GM23338 (cell line): ENCODE data around the gene WASL. TPM values are rescaled to one million over a fixed set of nuclear protein-coding genes. Genes with fewer than 3 reads are reported as not detected.

ENCODE experiments used
- ATAC-seq: fragments of 200-7000 bp; cut with Tn5 transposase; 3 replicates; pipeline ENCODE4 v1.9.1; 2020
- DNase-seq: peaks from one replicate; pipeline ENCODE4 v3.0.0-alpha.2; 2015; ENCODE audit warnings: low spot score
- H2AFZ ChIP-seq: fragments of 200-600 bp; sonication (generic); 2 replicates; pipeline ENCODE4 v1.8.0; 2016; ENCODE audit warnings: antibody characterized with exemption, mild to moderate bottlenecking, moderate library complexity
- H3F3A ChIP-seq: fragments of 200-600 bp; sonication (generic); replicated peaks from 2 replicates; pipeline ENCODE4 v1.8.0; 2017; ENCODE audit warnings: antibody characterized with exemption, mixed run types, low read depth
- H3K27ac ChIP-seq: fragments of 200-600 bp; sonication (generic); 2 replicates; pipeline ENCODE4 v1.6.1; 2016; ENCODE audit warnings: low read depth
- H3K27me3 ChIP-seq: fragments of 200-600 bp; sonication (generic); 2 replicates; pipeline ENCODE4 v1.8.0; 2016; ENCODE audit warnings: mild to moderate bottlenecking, mixed run types, moderate library complexity; ENCODE audit not compliant: insufficient read depth
- H3K36me3 ChIP-seq: fragments of 200-600 bp; sonication (generic); 2 replicates; pipeline ENCODE4 v1.8.0; 2016; ENCODE audit warnings: mild to moderate bottlenecking; ENCODE audit not compliant: insufficient read depth
- H3K4me1 ChIP-seq: fragments of 200-600 bp; sonication (generic); 2 replicates; pipeline ENCODE4 v1.8.0; 2016; ENCODE audit warnings: mild to moderate bottlenecking, moderate library complexity; ENCODE audit not compliant: insufficient read depth
- H3K4me2 ChIP-seq: fragments of 200-600 bp; sonication (generic); 2 replicates; pipeline ENCODE4 v1.7.1; 2017; ENCODE audit warnings: mixed run types
- H3K4me3 ChIP-seq: fragments of 200-600 bp; sonication (generic); 2 replicates; pipeline ENCODE4 v1.6.1; 2016; ENCODE audit warnings: mixed run types
- H3K79me2 ChIP-seq: fragments of 200-600 bp; sonication (generic); replicated peaks from 2 replicates; pipeline ENCODE4 v1.8.0; 2017; ENCODE audit warnings: mild to moderate bottlenecking; ENCODE audit not compliant: insufficient read depth
- H3K9me2 ChIP-seq: fragments of 200-600 bp; sonication (generic); 2 replicates; pipeline ENCODE4 v1.8.0; 2017; ENCODE audit not compliant: insufficient read depth
- H4K20me1 ChIP-seq: fragments of 200-600 bp; sonication (generic); replicated peaks from 2 replicates; pipeline ENCODE4 v1.8.0; 2017; ENCODE audit warnings: mild to moderate bottlenecking; ENCODE audit not compliant: insufficient read depth
- H3K27ac Mint-ChIP-seq: 2 replicates; pipeline ENCODE4 v1.8.0; 2020; ENCODE audit warnings: inconsistent platforms, mild to moderate bottlenecking, moderate library complexity, mixed read lengths
- H3K27me3 Mint-ChIP-seq: 3 replicates; pipeline ENCODE4 v1.8.0; 2022; ENCODE audit warnings: low read depth, mild to moderate bottlenecking, moderate library complexity, mixed read lengths, inconsistent platforms; ENCODE audit not compliant: insufficient read depth, poor library complexity
- H3K36me3 Mint-ChIP-seq: 3 replicates; pipeline ENCODE4 v1.8.0; 2021; ENCODE audit warnings: low read depth, mild to moderate bottlenecking, inconsistent platforms, moderate library complexity, mixed read lengths
- H3K4me1 Mint-ChIP-seq: 3 replicates; pipeline ENCODE4 v1.8.0; 2020; ENCODE audit warnings: mild to moderate bottlenecking, inconsistent platforms, mixed read lengths
- H3K4me3 Mint-ChIP-seq: 3 replicates; pipeline ENCODE4 v1.8.0; 2021; ENCODE audit warnings: moderate library complexity, mild to moderate bottlenecking, inconsistent platforms, mixed read lengths
- H3K9me3 Mint-ChIP-seq: 3 replicates; pipeline ENCODE4 v1.8.0; 2020; ENCODE audit warnings: moderate library complexity, mild to moderate bottlenecking, inconsistent platforms, mixed read lengths
- CTCF ChIP-seq, 2 experiments: fragments of 200-600 bp in 1 of 2; sonication (generic) in 1 of 2; conservative IDR thresholded peaks; 2 replicates each; pipeline versions ENCODE4 v1.5.1 to v1.6.1; 2016 to 2017; ENCODE audit warnings: antibody characterized with exemption in 2 of 2, low read depth in 2 of 2, mild to moderate bottlenecking in 2 of 2, moderate library complexity in 1 of 2
- ETS1 ChIP-seq: IDR thresholded peaks from 2 replicates; pipeline ENCODE4 v1.6.1; 2016; ENCODE audit warnings: antibody characterized with exemption
- EZH2 ChIP-seq: fragments of 200-600 bp; sonication (generic); IDR thresholded peaks from one replicate; pipeline ENCODE4 v1.8.0; 2017; ENCODE audit warnings: antibody characterized with exemption, mild to moderate bottlenecking, low read depth; ENCODE audit not compliant: unreplicated experiment
- EZH2phosphoT487 ChIP-seq: fragments of 200-600 bp; sonication (generic); IDR thresholded peaks from one replicate; pipeline ENCODE4 v1.8.1; 2018; ENCODE audit warnings: antibody characterized with exemption; ENCODE audit not compliant: unreplicated experiment
- JUNB ChIP-seq: IDR thresholded peaks from one replicate; pipeline ENCODE4 v1.6.1; 2016; ENCODE audit warnings: antibody characterized with exemption; ENCODE audit not compliant: unreplicated experiment
- NANOG ChIP-seq: IDR thresholded peaks from 2 replicates; pipeline ENCODE4 v1.6.1; 2016; ENCODE audit warnings: antibody characterized with exemption, borderline replicate concordance
- POLR2AphosphoS5 ChIP-seq: IDR thresholded peaks from 2 replicates; pipeline ENCODE4 v1.6.1; 2016; ENCODE audit warnings: antibody characterized with exemption, low read depth
- STAT1 ChIP-seq: IDR thresholded peaks from one replicate; pipeline ENCODE4 v1.6.1; 2016; ENCODE audit warnings: antibody characterized with exemption; ENCODE audit not compliant: unreplicated experiment
- ZNF331 ChIP-seq: fragments of 250-450 bp; sonication (Bioruptor Pico); IDR thresholded peaks from 2 replicates; pipeline ENCODE4 v1.5.0; 2020; ENCODE audit warnings: low read depth, mild to moderate bottlenecking, moderate library complexity
- ZNF462 ChIP-seq: fragments of 250-450 bp; sonication (Bioruptor Pico); IDR thresholded peaks from 2 replicates; pipeline ENCODE4 v1.5.0; 2020; ENCODE audit warnings: mild to moderate bottlenecking, moderate library complexity
- polyA plus RNA-seq: library from polyadenylated mRNA; unstranded; fragments of >200 nt; fragmentation: Nextera tagmentation; extraction: Ambion mirVana; gene quantifications from 2 replicates; pipeline ENCODE4 v1.2.1, GENCODE V29; 2016
- total RNA-seq: library from RNA; depleted of rRNA; stranded (reverse); fragments of >200 nt; shearing (Covaris generic); gene quantifications from 2 replicates; pipeline ENCODE4 v1.2.3, GENCODE V29; 2014

WASL gene
- total and polyA plus RNA-seq, 2 experiments from 2014 or later, result 36.4 to 45.3 TPM

- Histone ChIP-seq H3K36me3 (no peaks in the 10 kb centered on the region), H4K20me1 (no peaks in the 10 kb centered on the region), H3K9me2 (peaks cover 7% of the 10 kb centered on the region), H3K27ac (no peak overlapping the region), H3K4me1 (peaks cover 18% of the 10 kb centered on the region; the same call in 1 of the 2 replicates), H3F3A (no peaks in the 10 kb centered on the region), H3K27me3 (no peaks in the 10 kb centered on the region), H3K4me2 (no peak overlapping the region), H2AFZ (peak overlapping the region; percentile 38), H3K4me3 (no peak overlapping the region), H3K79me2 (no peaks in the 10 kb centered on the region)
- no peak overlapping the region for H3K27ac Mint-ChIP-seq
- DNase-seq, result no peak
- no peak overlapping the region for H3K4me3 Mint-ChIP-seq
- TF ChIP-seq JUNB (no peak), ZNF462 (CRISPR knock-in tag) (no peak), EZH2 (no peak)
- no peaks in the 10 kb centered on the region; the same call in 2 of the 3 replicates for H3K36me3 Mint-ChIP-seq
- H3K9me3 Mint-ChIP-seq, result no peaks in the 10 kb centered on the region
- H3K27me3 Mint-ChIP-seq, result peaks cover 6% of the 10 kb centered on the region
- no peak for ATAC-seq
- H3K4me1 Mint-ChIP-seq, result peaks cover 22% of the 10 kb centered on the region
Measured at GRCh38 chr7:123662293-123662692, 86.5 kb downstream of the WASL start.

GRCh38 chr7:123661765-123662164 is 87.0 kb downstream of the WASL start:
- no peak overlapping the region for H3K4me3 Mint-ChIP-seq

More at GRCh38 chr7:123661765-123662164, 87.0 kb downstream of the WASL start:
- H2AFZ ChIP-seq, result no peak overlapping the region
- Mint-ChIP-seq H3K9me3 (no peaks in the 10 kb centered on the region), H3K27me3 (peaks cover 6% of the 10 kb centered on the region), H3K4me1 (peaks cover 22% of the 10 kb centered on the region), H3K36me3 (no peaks in the 10 kb centered on the region; the same call in 2 of the 3 replicates), H3K27ac (no peak overlapping the region)
- ATAC-seq (no peak), DNase-seq (no peak)
- no peak overlapping the region for H3K27ac ChIP-seq
- H3K79me2 ChIP-seq, result no peaks in the 10 kb centered on the region
- H3K9me2 ChIP-seq, result peaks cover 9% of the 10 kb centered on the region
- H3K4me1 ChIP-seq, result peaks cover 20% of the 10 kb centered on the region; the same call in 1 of the 2 replicates
- H3K4me2 ChIP-seq, result no peak overlapping the region
- H4K20me1 ChIP-seq, result no peaks in the 10 kb centered on the region
- no peaks in the 10 kb centered on the region for H3K36me3 ChIP-seq
- TF ChIP-seq EZH2 (no peak), POLR2AphosphoS5 (no peak), STAT1 (no peak), ETS1 (no peak), CTCF (conservative IDR thresholded peaks at IDR 0.05; ENCODE audit: low read depth in 2 of 2) (no peak), JUNB (no peak), EZH2phosphoT487 (no peak), NANOG (no peak), ZNF331 (CRISPR knock-in tag) (no peak)
- no peak overlapping the region for H3K4me3 ChIP-seq
- H3F3A ChIP-seq, result no peaks in the 10 kb centered on the region
- H3K27me3 ChIP-seq, result no peaks in the 10 kb centered on the region
